Measurements from ENCODE around the gene HSH2D.

DNA sequence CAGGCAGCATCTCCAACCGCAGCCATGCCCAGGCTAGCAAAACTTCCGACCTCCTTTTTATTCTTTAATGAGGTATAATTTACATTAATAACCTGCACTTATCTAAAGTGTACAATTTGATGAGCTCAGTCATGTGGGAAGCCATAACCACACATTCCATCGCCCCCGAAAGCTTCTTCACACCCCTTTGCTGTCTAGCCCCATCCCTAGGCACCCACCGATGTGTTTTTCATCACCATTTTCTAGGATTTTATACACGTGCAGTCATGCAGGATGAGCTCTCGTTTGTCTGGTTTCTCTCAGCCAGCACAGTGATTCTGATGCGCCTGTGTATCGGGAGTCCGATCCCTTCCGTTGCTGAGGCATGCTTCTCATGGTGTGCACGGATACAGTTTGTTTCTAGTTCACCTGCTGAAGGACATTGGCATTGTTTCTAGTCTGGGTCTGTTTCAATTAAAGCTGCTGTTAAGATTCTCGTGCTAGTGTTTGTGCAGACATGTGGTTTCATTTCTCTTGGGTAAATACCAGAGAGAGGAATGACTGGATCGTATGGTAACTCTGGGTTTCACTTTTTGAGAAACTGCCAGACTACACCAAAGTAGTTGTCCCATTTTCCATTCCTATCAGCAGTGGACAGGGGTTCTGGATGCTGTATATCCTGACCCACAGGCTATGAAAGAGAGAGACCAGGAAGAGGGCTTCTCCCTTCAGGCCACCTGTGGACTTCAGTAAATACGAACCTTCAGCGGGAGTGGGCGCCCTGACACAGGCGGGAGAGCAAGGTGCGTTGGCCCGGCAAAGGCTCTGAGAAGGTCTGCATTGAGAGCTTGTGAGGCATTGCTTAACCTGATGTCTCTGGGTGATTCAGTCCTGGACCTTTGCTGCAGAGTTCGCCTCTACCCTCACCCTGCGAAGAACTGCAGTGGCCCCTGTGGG is 59.1 kb downstream of the HSH2D start:
- TF ChIP-seq, protein P1, sequence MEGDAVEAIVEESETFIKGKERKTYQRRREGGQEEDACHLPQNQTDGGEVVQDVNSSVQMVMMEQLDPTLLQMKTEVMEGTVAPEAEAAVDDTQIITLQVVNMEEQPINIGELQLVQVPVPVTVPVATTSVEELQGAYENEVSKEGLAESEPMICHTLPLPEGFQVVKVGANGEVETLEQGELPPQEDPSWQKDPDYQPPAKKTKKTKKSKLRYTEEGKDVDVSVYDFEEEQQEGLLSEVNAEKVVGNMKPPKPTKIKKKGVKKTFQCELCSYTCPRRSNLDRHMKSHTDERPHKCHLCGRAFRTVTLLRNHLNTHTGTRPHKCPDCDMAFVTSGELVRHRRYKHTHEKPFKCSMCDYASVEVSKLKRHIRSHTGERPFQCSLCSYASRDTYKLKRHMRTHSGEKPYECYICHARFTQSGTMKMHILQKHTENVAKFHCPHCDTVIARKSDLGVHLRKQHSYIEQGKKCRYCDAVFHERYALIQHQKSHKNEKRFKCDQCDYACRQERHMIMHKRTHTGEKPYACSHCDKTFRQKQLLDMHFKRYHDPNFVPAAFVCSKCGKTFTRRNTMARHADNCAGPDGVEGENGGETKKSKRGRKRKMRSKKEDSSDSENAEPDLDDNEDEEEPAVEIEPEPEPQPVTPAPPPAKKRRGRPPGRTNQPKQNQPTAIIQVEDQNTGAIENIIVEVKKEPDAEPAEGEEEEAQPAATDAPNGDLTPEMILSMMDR (conservative IDR thresholded peaks at IDR 0.05), result no peak
- no peak for TF ChIP-seq EZH2 (IDR thresholded peaks at IDR 0.05; ENCODE audit: low read depth)

Data from PC-9 (cell line).